OCI-LY3 (cell line): ENCODE data around the gene PIEZO2.

Experiments used
- H2AFZ ChIP-seq: fragments of 200-600, 300-600 bp; shearing (Covaris generic); 2 replicates; pipeline ENCODE4 v1.6.0; 2014; ENCODE audit warnings: antibody characterized with exemption, low read depth, low read length
- H3K27ac ChIP-seq: fragments of 200-600, 300-600 bp; sonication (generic); 2 replicates; pipeline ENCODE4 v1.5.1; 2014; ENCODE audit warnings: mild to moderate bottlenecking, low read length, moderate library complexity, mixed read lengths
- H3K27me3 ChIP-seq: fragments of 200-600, 300-600 bp; sonication (generic); 2 replicates; pipeline ENCODE4 v1.6.1; 2014; ENCODE audit warnings: low read depth, low read length, mixed read lengths
- H3K36me3 ChIP-seq: fragments of 200-600, 300-600 bp; sonication (generic); replicated peaks from 2 replicates; pipeline ENCODE3; 2014; ENCODE audit warnings: low read depth, low read length, mixed read lengths
- H3K4me1 ChIP-seq: fragments of 300-600, 200-600 bp; sonication (generic); 2 replicates; pipeline ENCODE4 v1.6.1; 2014; ENCODE audit warnings: low read length, mixed read lengths
- H3K4me2 ChIP-seq: fragments of 200-600, 300-600 bp; sonication (generic); 2 replicates; pipeline ENCODE4 v1.6.1; 2014; ENCODE audit warnings: low read length, mixed read lengths
- H3K4me3 ChIP-seq: fragments of 300-600, 200-600 bp; sonication (generic); 2 replicates; pipeline ENCODE4 v1.5.1; 2014; ENCODE audit warnings: antibody characterized with exemption, mild to moderate bottlenecking, low read length, moderate library complexity
- H3K79me2 ChIP-seq: fragments of 300-600, 200-600 bp; shearing (Covaris generic); 2 replicates; pipeline ENCODE4 v1.6.1; 2014; ENCODE audit warnings: mild to moderate bottlenecking, low read length, mixed read lengths
- H3K9ac ChIP-seq: fragments of 300-600, 200-600 bp; shearing (Covaris generic); 2 replicates; pipeline ENCODE4 v1.6.0; 2014; ENCODE audit warnings: mild to moderate bottlenecking, low read length, moderate library complexity
- H3K9me3 ChIP-seq: fragments of 200-600, 300-600 bp; shearing (Covaris generic); 2 replicates; pipeline ENCODE4 v1.6.1; 2014; ENCODE audit warnings: low read length, mixed read lengths; ENCODE audit not compliant: insufficient read depth
- H4K20me1 ChIP-seq: fragments of 200-600, 300-600 bp; sonication (generic); 2 replicates; pipeline ENCODE4 v1.6.1; 2016; ENCODE audit warnings: low read length, mixed read lengths; ENCODE audit not compliant: insufficient read depth
- EZH2phosphoT487 ChIP-seq: fragments of 200-600 bp; shearing (Covaris generic); IDR thresholded peaks from 2 replicates; pipeline ENCODE4 v1.6.1; 2018; ENCODE audit warnings: antibody characterized with exemption, mixed run types, low read depth
- TF ChIP-seq, protein P1 (sequence below): fragments of 200-600, 300-600 bp; sonication (generic); IDR thresholded peaks from 2 replicates; pipeline ENCODE4 v1.5.1; 2014; ENCODE audit warnings: antibody characterized with exemption, low read length, low read depth

PIEZO2 gene

DNA sequence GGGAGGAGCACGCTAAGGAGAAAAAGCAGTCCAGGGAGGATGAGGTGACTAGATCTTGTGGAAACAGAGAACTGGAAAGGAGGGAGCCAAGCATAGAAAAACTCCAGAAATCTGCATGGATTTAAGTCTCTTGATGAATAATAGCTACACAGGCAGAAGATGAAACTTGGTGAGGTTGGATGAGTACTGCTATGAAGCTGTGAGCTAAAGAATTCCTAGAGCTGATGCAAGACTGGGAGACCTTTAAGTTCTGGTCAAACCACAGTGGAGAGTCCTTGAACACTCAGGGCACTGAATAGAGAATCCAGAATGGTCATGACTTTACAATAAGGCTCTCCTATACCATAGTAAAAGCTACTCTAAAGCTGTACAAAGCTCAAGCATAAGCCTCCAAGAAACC, 18.4 kb upstream of the PIEZO2 start:
- H3K27me3 ChIP-seq: no peaks in the 10 kb centered on the region
- no peaks in the 10 kb centered on the region for H4K20me1 ChIP-seq
- H3K4me2 ChIP-seq: no peak overlapping the region
- H3K4me1 ChIP-seq: no peaks in the 10 kb centered on the region
- H3K9ac ChIP-seq: no peak overlapping the region
- H3K9me3 ChIP-seq: no peaks in the 10 kb centered on the region
- no peak overlapping the region for H3K4me3 ChIP-seq
- H3K79me2 ChIP-seq: no peaks in the 10 kb centered on the region
- no peaks in the 10 kb centered on the region for H3K36me3 ChIP-seq
- no peak for TF ChIP-seq EZH2phosphoT487
- TF ChIP-seq, protein P1, sequence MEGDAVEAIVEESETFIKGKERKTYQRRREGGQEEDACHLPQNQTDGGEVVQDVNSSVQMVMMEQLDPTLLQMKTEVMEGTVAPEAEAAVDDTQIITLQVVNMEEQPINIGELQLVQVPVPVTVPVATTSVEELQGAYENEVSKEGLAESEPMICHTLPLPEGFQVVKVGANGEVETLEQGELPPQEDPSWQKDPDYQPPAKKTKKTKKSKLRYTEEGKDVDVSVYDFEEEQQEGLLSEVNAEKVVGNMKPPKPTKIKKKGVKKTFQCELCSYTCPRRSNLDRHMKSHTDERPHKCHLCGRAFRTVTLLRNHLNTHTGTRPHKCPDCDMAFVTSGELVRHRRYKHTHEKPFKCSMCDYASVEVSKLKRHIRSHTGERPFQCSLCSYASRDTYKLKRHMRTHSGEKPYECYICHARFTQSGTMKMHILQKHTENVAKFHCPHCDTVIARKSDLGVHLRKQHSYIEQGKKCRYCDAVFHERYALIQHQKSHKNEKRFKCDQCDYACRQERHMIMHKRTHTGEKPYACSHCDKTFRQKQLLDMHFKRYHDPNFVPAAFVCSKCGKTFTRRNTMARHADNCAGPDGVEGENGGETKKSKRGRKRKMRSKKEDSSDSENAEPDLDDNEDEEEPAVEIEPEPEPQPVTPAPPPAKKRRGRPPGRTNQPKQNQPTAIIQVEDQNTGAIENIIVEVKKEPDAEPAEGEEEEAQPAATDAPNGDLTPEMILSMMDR: no peak
- H3K27ac ChIP-seq: no peak overlapping the region
- H2AFZ ChIP-seq: no peak overlapping the region

DNA sequence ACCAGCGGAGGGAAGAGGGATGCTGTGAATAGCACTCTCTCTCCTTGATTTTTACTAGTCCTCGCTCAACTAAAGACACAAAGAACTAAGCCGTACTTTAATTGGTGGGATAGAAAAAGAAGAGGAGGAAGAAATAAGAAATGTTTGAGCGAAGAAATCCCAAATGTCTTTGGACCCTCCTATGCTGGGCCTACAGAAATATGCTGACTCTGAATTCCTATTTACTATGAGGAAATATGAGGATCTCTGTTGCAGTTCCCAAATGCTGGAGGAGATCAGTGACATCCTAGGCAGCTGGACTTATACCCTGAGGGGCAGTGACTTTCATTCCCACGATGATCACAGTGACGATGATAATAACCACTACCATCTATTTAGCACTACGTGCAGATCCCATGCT, 16.6 kb upstream of the PIEZO2 start:
- H3K9me3 ChIP-seq: no peaks in the 10 kb centered on the region
- no peaks in the 10 kb centered on the region for H3K36me3 ChIP-seq
- H3K27ac ChIP-seq: no peak overlapping the region
- H3K79me2 ChIP-seq: no peaks in the 10 kb centered on the region
- H4K20me1 ChIP-seq: no peaks in the 10 kb centered on the region
- H3K4me2 ChIP-seq: no peak overlapping the region
- H3K4me3 ChIP-seq: no peak overlapping the region
- no peak overlapping the region for H3K9ac ChIP-seq
- no peak overlapping the region for H2AFZ ChIP-seq
- no peaks in the 10 kb centered on the region for H3K4me1 ChIP-seq
- TF ChIP-seq, protein P1: no peak
- no peak for TF ChIP-seq EZH2phosphoT487
- no peaks in the 10 kb centered on the region for H3K27me3 ChIP-seq

DNA sequence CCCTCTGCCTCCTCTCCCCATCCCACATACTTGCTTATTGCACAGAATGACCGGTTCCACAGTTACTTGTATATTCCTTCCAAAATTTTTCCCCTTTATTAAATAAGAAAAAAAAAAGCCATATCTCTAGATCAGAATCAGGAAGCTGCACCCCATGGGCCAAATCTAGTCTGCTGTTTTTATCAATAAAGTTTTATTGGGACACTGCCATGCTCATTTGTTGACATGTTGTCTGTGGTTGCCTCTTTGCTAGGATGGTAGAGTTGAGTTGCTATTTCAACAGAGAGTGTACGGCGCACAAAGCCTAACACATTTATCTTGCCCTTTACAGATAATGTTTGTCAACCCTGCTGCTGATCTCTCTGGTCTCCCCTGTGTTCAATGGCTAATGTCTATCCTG, 15.8 kb upstream of the PIEZO2 start:
- Histone ChIP-seq H3K27ac (no peak overlapping the region), H3K9ac (no peak overlapping the region), H3K4me3 (no peak overlapping the region), H2AFZ (no peak overlapping the region), H3K9me3 (no peaks in the 10 kb centered on the region), H3K27me3 (no peaks in the 10 kb centered on the region), H3K36me3 (no peaks in the 10 kb centered on the region), H3K79me2 (no peaks in the 10 kb centered on the region), H3K4me1 (no peaks in the 10 kb centered on the region), H4K20me1 (no peaks in the 10 kb centered on the region), H3K4me2 (no peak overlapping the region)
- TF ChIP-seq, protein P1: no peak
- no peak for TF ChIP-seq EZH2phosphoT487

DNA sequence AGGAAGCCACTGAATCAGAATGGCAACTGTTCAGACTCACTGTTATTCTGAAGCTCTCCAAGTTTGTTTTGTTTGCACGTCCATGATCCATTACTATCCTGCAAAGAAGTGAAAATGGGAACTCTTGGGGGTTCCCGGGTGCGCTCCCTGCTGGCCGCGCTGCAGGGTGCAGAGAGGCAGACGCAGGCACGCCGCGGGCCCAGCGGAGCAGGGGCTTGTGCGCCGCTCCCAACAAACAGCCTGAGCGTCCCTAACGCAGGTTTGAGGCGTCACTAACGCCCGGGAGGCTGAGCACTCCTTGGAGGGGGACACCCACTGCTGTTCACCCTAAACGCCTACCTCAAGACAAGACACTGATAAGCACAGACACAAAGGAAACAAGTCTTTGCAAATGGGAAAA, 14.3 kb upstream of the PIEZO2 start:
- H3K36me3 ChIP-seq: no peaks in the 10 kb centered on the region
- TF ChIP-seq EZH2phosphoT487: no peak
- TF ChIP-seq, protein P1: no peak
- no peak overlapping the region for H2AFZ ChIP-seq
- no peaks in the 10 kb centered on the region for H3K79me2 ChIP-seq
- no peaks in the 10 kb centered on the region for H3K9me3 ChIP-seq
- no peak overlapping the region for H3K4me2 ChIP-seq
- no peak overlapping the region for H3K4me3 ChIP-seq
- no peaks in the 10 kb centered on the region for H4K20me1 ChIP-seq
- H3K27me3 ChIP-seq: no peaks in the 10 kb centered on the region
- H3K27ac ChIP-seq: no peak overlapping the region
- H3K9ac ChIP-seq: no peak overlapping the region
- H3K4me1 ChIP-seq: no peaks in the 10 kb centered on the region
